HepG2 (cell line): ENCODE measurements around the gene ANKRD44.

Experiments used
- JUN ChIP-seq: sonication (generic); formaldehyde crosslinking; IDR thresholded peaks from 2 replicates; pipeline ENCODE4 v1.4.0; 2020; ENCODE audit warnings: mild to moderate bottlenecking, missing genetic modification reagents
- MED1 ChIP-seq: sonication (generic); formaldehyde crosslinking; IDR thresholded peaks from 2 replicates; pipeline ENCODE4 v1.4.0; 2020; ENCODE audit warnings: missing genetic modification reagents
- NCOR1 ChIP-seq: fragments of 200-600 bp; sonication (generic); IDR thresholded peaks from 2 replicates; pipeline ENCODE4 v1.7.0; 2017; ENCODE audit warnings: antibody characterized with exemption, low read length, borderline replicate concordance
- POLR2A ChIP-seq, 2 experiments: IDR thresholded peaks; 2 replicates each; pipeline ENCODE4 v1.6.1; 2011; ENCODE audit warnings: low read depth in 2 of 2, low read length in 2 of 2, mild to moderate bottlenecking in 1 of 2, moderate library complexity in 1 of 2; ENCODE audit not compliant: insufficient read depth in 1 of 2
- RAD21 ChIP-seq: fragments of 450-650 bp; formaldehyde crosslinking; IDR thresholded peaks from 2 replicates; pipeline ENCODE4 v1.5.0; 2020; ENCODE audit warnings: mild to moderate bottlenecking
- RFX5 ChIP-seq: IDR thresholded peaks from 2 replicates; pipeline ENCODE4 v1.6.1; 2011; ENCODE audit warnings: low read depth, low read length, improper control_type of control experiment
- TFDP1 ChIP-seq: IDR thresholded peaks from 2 replicates; pipeline ENCODE4 v1.6.1; 2016; ENCODE audit warnings: missing compliant biosample characterization, missing genetic modification reagents, borderline replicate concordance
- ZC3H13 ChIP-seq: sonication (generic); formaldehyde crosslinking; IDR thresholded peaks from 2 replicates; pipeline ENCODE4 v1.8.1; 2023; ENCODE audit warnings: mild to moderate bottlenecking, missing genetic modification reagents, moderate library complexity

- no peak for TF ChIP-seq RFX5
- TF ChIP-seq NCOR1 = no peak
- no peak for TF ChIP-seq MED1
- no peak for TF ChIP-seq RAD21
- no peak for TF ChIP-seq POLR2A (IDR thresholded peaks at IDR 0.05; ENCODE audit: insufficient read depth in 1 of 2, low read depth in 2 of 2, low read length in 2 of 2)
- TF ChIP-seq TFDP1 (CRISPR knock-in tag) = no peak
- TF ChIP-seq JUN (CRISPR knock-in tag) = no peak
- TF ChIP-seq ZC3H13 (CRISPR knock-in tag) = no peak
Measured at GRCh38 chr2:196967775-196968174, 342.8 kb downstream of the ANKRD44 start.
